Loucy (cell line): ENCODE data around the gene ANO1.

ENCODE experiments used
- H2AFZ ChIP-seq: fragments of 200-600 bp; sonication (generic); 2 replicates; pipeline ENCODE4 v1.6.0; 2016; ENCODE audit warnings: antibody characterized with exemption, mild to moderate bottlenecking, low read length, moderate library complexity
- H3F3A ChIP-seq: fragments of 200-600 bp; 2 replicates; pipeline ENCODE4 v1.6.0; 2016; ENCODE audit warnings: antibody characterized with exemption, low read depth, mild to moderate bottlenecking
- H3K27me3 ChIP-seq: fragments of 200-600 bp; sonication (generic); 2 replicates; pipeline ENCODE4 v1.6.1; 2014; ENCODE audit warnings: low read length, mild to moderate bottlenecking; ENCODE audit not compliant: insufficient read depth, poor library complexity, severe bottlenecking
- H3K36me3 ChIP-seq: fragments of 200-600 bp; sonication (generic); 2 replicates; pipeline ENCODE4 v1.6.1; 2016; ENCODE audit warnings: low read length; ENCODE audit not compliant: insufficient read depth
- H3K4me1 ChIP-seq: fragments of 200-600 bp; sonication (generic); 2 replicates; pipeline ENCODE4 v1.5.1; 2014; ENCODE audit warnings: low read length, mild to moderate bottlenecking; ENCODE audit not compliant: insufficient read depth, poor library complexity, severe bottlenecking
- H3K4me2 ChIP-seq: fragments of 200-600 bp; sonication (generic); 2 replicates; pipeline ENCODE4 v1.6.0; 2014; ENCODE audit warnings: antibody characterized with exemption, low read length, low read depth, mild to moderate bottlenecking; ENCODE audit not compliant: poor library complexity, severe bottlenecking
- H3K4me3 ChIP-seq: fragments of 200-600 bp; sonication (generic); 2 replicates; pipeline ENCODE4 v1.5.1; 2014; ENCODE audit warnings: low read length, mild to moderate bottlenecking, mixed read lengths; ENCODE audit not compliant: poor library complexity, severe bottlenecking
- H3K79me2 ChIP-seq: fragments of 200-600 bp; sonication (generic); 2 replicates; pipeline ENCODE4 v1.6.1; 2014; ENCODE audit warnings: low read length; ENCODE audit not compliant: insufficient read depth
- H3K9ac ChIP-seq: fragments of 200-600 bp; sonication (generic); 2 replicates; pipeline ENCODE4 v1.6.0; 2014; ENCODE audit warnings: mild to moderate bottlenecking, low read depth, low read length, moderate library complexity; ENCODE audit not compliant: poor library complexity, severe bottlenecking
- H3K9me2 ChIP-seq: fragments of 200-600 bp; sonication (generic); replicated peaks from 2 replicates; pipeline ENCODE4 v1.6.1; 2016; ENCODE audit warnings: low read depth, low read length, mixed read lengths
- H3K9me3 ChIP-seq: fragments of 200-600 bp; sonication (generic); 2 replicates; pipeline ENCODE4 v1.6.1; 2014; ENCODE audit warnings: mild to moderate bottlenecking, antibody characterized with exemption, low read length, low read depth; ENCODE audit not compliant: insufficient read depth
- H4K20me1 ChIP-seq: fragments of 200-600 bp; sonication (generic); 2 replicates; pipeline ENCODE4 v1.6.0; 2014; ENCODE audit warnings: antibody characterized with exemption, low read length, mild to moderate bottlenecking; ENCODE audit not compliant: insufficient read depth, poor library complexity, severe bottlenecking
- EZH2phosphoT487 ChIP-seq: fragments of 200-600 bp; IDR thresholded peaks from 2 replicates; pipeline ENCODE4 v1.6.1; 2018; ENCODE audit warnings: antibody characterized with exemption, mild to moderate bottlenecking, moderate library complexity, borderline replicate concordance
- TF ChIP-seq, protein P1 (sequence below): fragments of 200-600 bp; sonication (generic); conservative IDR thresholded peaks from 2 replicates; pipeline ENCODE4 v1.5.1; 2014; ENCODE audit warnings: mild to moderate bottlenecking, antibody characterized with exemption, low read length

The ANO1 gene

DNA sequence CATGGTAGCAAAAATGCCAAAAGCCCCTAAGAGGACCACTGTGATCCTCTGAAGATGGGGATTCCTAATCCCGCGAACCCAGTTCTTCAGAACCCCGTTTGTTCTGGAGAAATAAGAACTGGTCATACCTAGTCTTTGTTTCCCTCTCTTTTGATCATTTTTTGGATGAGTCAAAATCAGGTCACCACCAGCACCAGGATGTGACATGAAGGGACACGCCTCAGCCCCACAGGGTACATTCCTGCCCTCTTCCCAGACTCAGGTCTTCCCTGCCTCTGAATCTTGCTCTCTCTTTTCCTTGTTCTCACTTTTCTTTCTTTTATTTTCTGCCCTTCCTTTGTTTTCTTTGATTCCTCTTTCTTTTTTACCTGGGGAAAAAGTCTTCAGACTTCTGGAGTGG, 14.6 kb upstream of the ANO1 start:
- no peaks in the 10 kb centered on the region for H3K4me1 ChIP-seq
- no peak overlapping the region for H3K9ac ChIP-seq
- H3K4me2 ChIP-seq = no peak overlapping the region
- H3K4me3 ChIP-seq = no peak overlapping the region
- no peaks in the 10 kb centered on the region for H3K9me3 ChIP-seq
- TF ChIP-seq, protein P1, sequence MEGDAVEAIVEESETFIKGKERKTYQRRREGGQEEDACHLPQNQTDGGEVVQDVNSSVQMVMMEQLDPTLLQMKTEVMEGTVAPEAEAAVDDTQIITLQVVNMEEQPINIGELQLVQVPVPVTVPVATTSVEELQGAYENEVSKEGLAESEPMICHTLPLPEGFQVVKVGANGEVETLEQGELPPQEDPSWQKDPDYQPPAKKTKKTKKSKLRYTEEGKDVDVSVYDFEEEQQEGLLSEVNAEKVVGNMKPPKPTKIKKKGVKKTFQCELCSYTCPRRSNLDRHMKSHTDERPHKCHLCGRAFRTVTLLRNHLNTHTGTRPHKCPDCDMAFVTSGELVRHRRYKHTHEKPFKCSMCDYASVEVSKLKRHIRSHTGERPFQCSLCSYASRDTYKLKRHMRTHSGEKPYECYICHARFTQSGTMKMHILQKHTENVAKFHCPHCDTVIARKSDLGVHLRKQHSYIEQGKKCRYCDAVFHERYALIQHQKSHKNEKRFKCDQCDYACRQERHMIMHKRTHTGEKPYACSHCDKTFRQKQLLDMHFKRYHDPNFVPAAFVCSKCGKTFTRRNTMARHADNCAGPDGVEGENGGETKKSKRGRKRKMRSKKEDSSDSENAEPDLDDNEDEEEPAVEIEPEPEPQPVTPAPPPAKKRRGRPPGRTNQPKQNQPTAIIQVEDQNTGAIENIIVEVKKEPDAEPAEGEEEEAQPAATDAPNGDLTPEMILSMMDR = no peak
- TF ChIP-seq EZH2phosphoT487 = no peak
- no peaks in the 10 kb centered on the region for H3F3A ChIP-seq
- no peaks in the 10 kb centered on the region for H3K9me2 ChIP-seq
- H4K20me1 ChIP-seq = no peaks in the 10 kb centered on the region
- no peak overlapping the region for H2AFZ ChIP-seq
- H3K27me3 ChIP-seq = no peaks in the 10 kb centered on the region
- no peaks in the 10 kb centered on the region for H3K79me2 ChIP-seq
- H3K36me3 ChIP-seq = no peaks in the 10 kb centered on the region

DNA sequence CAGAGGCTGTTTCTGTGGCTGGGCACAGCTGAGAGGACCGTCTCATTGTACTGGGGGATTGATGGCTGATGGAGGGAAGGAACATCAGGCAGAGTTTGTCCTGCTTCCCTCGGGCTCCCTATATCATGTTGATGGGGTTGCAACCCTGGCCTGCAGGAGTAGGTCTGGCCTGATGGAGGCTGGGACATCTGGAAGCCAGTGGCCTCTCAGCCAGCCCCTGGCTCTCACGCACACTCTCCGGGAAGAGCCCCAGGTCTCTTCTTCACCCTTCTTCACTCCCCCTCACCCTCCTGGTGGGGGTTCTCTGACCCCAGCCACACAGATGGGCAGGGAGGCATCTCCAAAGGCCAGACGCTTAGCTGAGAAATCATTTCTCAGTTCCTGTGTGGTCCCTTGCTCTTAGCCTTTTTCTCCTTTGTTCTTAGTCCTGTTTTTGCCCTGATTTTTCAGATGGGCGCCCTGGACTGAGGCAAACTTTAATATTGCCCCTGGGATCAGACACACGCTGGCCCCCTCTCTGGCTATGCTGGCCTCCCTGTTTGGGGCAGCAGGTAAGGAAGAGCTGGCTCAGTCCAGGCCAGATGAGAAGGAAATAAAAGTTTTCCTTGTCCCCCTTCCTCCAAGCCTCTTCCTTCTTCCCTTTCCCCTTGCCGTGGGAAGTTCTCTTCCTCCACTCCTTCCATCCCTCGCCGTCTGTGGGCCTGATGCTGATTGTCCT, 13.9 kb upstream of the ANO1 start:
- Histone ChIP-seq H4K20me1 (no peaks in the 10 kb centered on the region), H3K9me2 (no peaks in the 10 kb centered on the region), H3K4me2 (no peak overlapping the region), H3F3A (no peaks in the 10 kb centered on the region), H3K4me1 (no peaks in the 10 kb centered on the region), H3K9ac (no peak overlapping the region), H3K4me3 (no peak overlapping the region), H2AFZ (no peak overlapping the region), H3K36me3 (no peaks in the 10 kb centered on the region), H3K27me3 (no peaks in the 10 kb centered on the region), H3K9me3 (no peaks in the 10 kb centered on the region), H3K79me2 (no peaks in the 10 kb centered on the region)
- TF ChIP-seq, protein P1 = no peak
- TF ChIP-seq EZH2phosphoT487 = no peak

GRCh38 chr11:70064726-70065317, 13.3 kb upstream of the ANO1 start:
- Histone ChIP-seq H3K4me1 (no peaks in the 10 kb centered on the region), H3F3A (no peaks in the 10 kb centered on the region), H3K9me2 (no peaks in the 10 kb centered on the region), H3K27me3 (no peaks in the 10 kb centered on the region), H3K4me2 (no peak overlapping the region), H2AFZ (no peak overlapping the region), H3K4me3 (no peak overlapping the region), H3K36me3 (no peaks in the 10 kb centered on the region), H3K79me2 (no peaks in the 10 kb centered on the region), H4K20me1 (no peaks in the 10 kb centered on the region), H3K9me3 (no peaks in the 10 kb centered on the region), H3K9ac (no peak overlapping the region)
- no peak for TF ChIP-seq EZH2phosphoT487
- TF ChIP-seq, protein P1 = no peak
